ENCODE results near the gene CELF1.

CELF1 gene

GRCh38 chr11:47589977-47590861 lies 37.3 kb upstream of the CELF1 start:
- Histone ChIP-seq H3K27ac (ENCODE audit: low read depth, low read length) (no peak overlapping the region), H3K9ac (ENCODE audit: low read length) (no peak overlapping the region), H3K9me3 (ENCODE audit: insufficient read depth, low read length) (no peaks in the 10 kb centered on the region), H3K27me3 (ENCODE audit: low read length) (no peaks in the 10 kb centered on the region), H3K9me2 (replicated peaks; ENCODE audit: insufficient read depth, low read length) (no peaks in the 10 kb centered on the region), H3K79me2 (ENCODE audit: insufficient read depth, low read length) (no peaks in the 10 kb centered on the region), H2AFZ (ENCODE audit: low read depth, low read length, severe bottlenecking) (no peak overlapping the region), H3K36me3 (ENCODE audit: low read length) (no peaks in the 10 kb centered on the region), H4K20me1 (ENCODE audit: low read depth, low read length) (no peaks in the 10 kb centered on the region), H3F3A (ENCODE audit: insufficient read depth) (no peaks in the 10 kb centered on the region), H3K4me2 (ENCODE audit: low read depth, low read length, poor library complexity, severe bottlenecking) (no peak overlapping the region), H3K4me3 (ENCODE audit: insufficient read depth, low read length, poor library complexity, severe bottlenecking) (no peak overlapping the region)
- TF ChIP-seq EZH2phosphoT487 (conservative IDR thresholded peaks at IDR 0.05; ENCODE audit: low read length), result no peak
- no peak for TF ChIP-seq CTCF (IDR thresholded peaks at IDR 0.05; ENCODE audit: insufficient read depth, low read length, poor library complexity, severe bottlenecking)

- Histone ChIP-seq H2AFZ (ENCODE audit: low read depth, low read length, severe bottlenecking) (no peak overlapping the region), H3K4me2 (ENCODE audit: low read depth, low read length, poor library complexity, severe bottlenecking) (no peak overlapping the region), H3K9me3 (ENCODE audit: insufficient read depth, low read length) (no peaks in the 10 kb centered on the region), H3K9me2 (replicated peaks; ENCODE audit: insufficient read depth, low read length) (no peaks in the 10 kb centered on the region), H3K79me2 (ENCODE audit: insufficient read depth, low read length) (no peaks in the 10 kb centered on the region), H3K27me3 (ENCODE audit: low read length) (no peaks in the 10 kb centered on the region), H3K36me3 (ENCODE audit: low read length) (no peaks in the 10 kb centered on the region), H3K9ac (ENCODE audit: low read length) (no peak overlapping the region), H3F3A (ENCODE audit: insufficient read depth) (no peaks in the 10 kb centered on the region), H4K20me1 (ENCODE audit: low read depth, low read length) (no peaks in the 10 kb centered on the region), H3K27ac (ENCODE audit: low read depth, low read length) (no peak overlapping the region), H3K4me3 (ENCODE audit: insufficient read depth, low read length, poor library complexity, severe bottlenecking) (no peak overlapping the region)
- TF ChIP-seq EZH2phosphoT487 (conservative IDR thresholded peaks at IDR 0.05; ENCODE audit: low read length) (no peak), CTCF (IDR thresholded peaks at IDR 0.05; ENCODE audit: insufficient read depth, low read length, poor library complexity, severe bottlenecking) (no peak)
These were observed 36.6 kb upstream of the CELF1 start for GRCh38 chr11:47589584-47589976.

- Histone ChIP-seq H2AFZ (ENCODE audit: low read depth, low read length, severe bottlenecking) (no peak overlapping the region), H3K9me3 (ENCODE audit: insufficient read depth, low read length) (no peaks in the 10 kb centered on the region), H3K27me3 (ENCODE audit: low read length) (no peaks in the 10 kb centered on the region), H3K79me2 (ENCODE audit: insufficient read depth, low read length) (no peaks in the 10 kb centered on the region), H3K36me3 (ENCODE audit: low read length) (no peaks in the 10 kb centered on the region), H3F3A (ENCODE audit: insufficient read depth) (no peaks in the 10 kb centered on the region), H3K9me2 (replicated peaks; ENCODE audit: insufficient read depth, low read length) (no peaks in the 10 kb centered on the region), H3K4me3 (ENCODE audit: insufficient read depth, low read length, poor library complexity, severe bottlenecking) (no peak overlapping the region), H3K27ac (ENCODE audit: low read depth, low read length) (no peak overlapping the region), H3K4me2 (ENCODE audit: low read depth, low read length, poor library complexity, severe bottlenecking) (no peak overlapping the region), H4K20me1 (ENCODE audit: low read depth, low read length) (no peaks in the 10 kb centered on the region), H3K9ac (ENCODE audit: low read length) (no peak overlapping the region)
- no peak for TF ChIP-seq EZH2phosphoT487 (conservative IDR thresholded peaks at IDR 0.05; ENCODE audit: low read length)
- no peak for TF ChIP-seq CTCF (IDR thresholded peaks at IDR 0.05; ENCODE audit: insufficient read depth, low read length, poor library complexity, severe bottlenecking)
These were observed 36.2 kb upstream of the CELF1 start for GRCh38 chr11:47589118-47589517.
